Measurements from ENCODE around the gene SSC5D. TPM values are rescaled to one million over a fixed set of nuclear protein-coding genes. Genes with fewer than 3 reads are reported as not detected.

SSC5D gene
- total and polyA plus RNA-seq, 9 of the 15 experiments (the other 6 are each of a cell fraction or from before 2014, with no cell fraction given), result 0.04 to 0.71 (median 0.14) TPM; not detected in 2

- TF ChIP-seq MEF2D (tag; conservative IDR thresholded peaks at IDR 0.05; ENCODE audit: low read depth), result no peak
- no peak for TF ChIP-seq ERF (CRISPR knock-in tag; IDR thresholded peaks at IDR 0.05)
- TF ChIP-seq, protein P1, sequence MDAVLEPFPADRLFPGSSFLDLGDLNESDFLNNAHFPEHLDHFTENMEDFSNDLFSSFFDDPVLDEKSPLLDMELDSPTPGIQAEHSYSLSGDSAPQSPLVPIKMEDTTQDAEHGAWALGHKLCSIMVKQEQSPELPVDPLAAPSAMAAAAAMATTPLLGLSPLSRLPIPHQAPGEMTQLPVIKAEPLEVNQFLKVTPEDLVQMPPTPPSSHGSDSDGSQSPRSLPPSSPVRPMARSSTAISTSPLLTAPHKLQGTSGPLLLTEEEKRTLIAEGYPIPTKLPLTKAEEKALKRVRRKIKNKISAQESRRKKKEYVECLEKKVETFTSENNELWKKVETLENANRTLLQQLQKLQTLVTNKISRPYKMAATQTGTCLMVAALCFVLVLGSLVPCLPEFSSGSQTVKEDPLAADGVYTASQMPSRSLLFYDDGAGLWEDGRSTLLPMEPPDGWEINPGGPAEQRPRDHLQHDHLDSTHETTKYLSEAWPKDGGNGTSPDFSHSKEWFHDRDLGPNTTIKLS (IDR thresholded peaks at IDR 0.05; ENCODE audit: borderline replicate concordance, low read depth), result no peak
- TF ChIP-seq RNF2 (IDR thresholded peaks at IDR 0.05), result no peak
- TF ChIP-seq ARID3B (CRISPR knock-in tag; IDR thresholded peaks at IDR 0.05; ENCODE audit: borderline replicate concordance), result no peak
- no peak for TF ChIP-seq ZNF133 (CRISPR knock-in tag; IDR thresholded peaks at IDR 0.05)
- no peak for TF ChIP-seq ZBTB43 (CRISPR knock-in tag; IDR thresholded peaks at IDR 0.05)
- TF ChIP-seq, protein P2, sequence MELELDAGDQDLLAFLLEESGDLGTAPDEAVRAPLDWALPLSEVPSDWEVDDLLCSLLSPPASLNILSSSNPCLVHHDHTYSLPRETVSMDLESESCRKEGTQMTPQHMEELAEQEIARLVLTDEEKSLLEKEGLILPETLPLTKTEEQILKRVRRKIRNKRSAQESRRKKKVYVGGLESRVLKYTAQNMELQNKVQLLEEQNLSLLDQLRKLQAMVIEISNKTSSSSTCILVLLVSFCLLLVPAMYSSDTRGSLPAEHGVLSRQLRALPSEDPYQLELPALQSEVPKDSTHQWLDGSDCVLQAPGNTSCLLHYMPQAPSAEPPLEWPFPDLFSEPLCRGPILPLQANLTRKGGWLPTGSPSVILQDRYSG (tag; conservative IDR thresholded peaks at IDR 0.05; ENCODE audit: low read depth), result no peak
- no peak for TF ChIP-seq ARID1B (IDR thresholded peaks at IDR 0.05)
Measured at GRCh38 chr19:55559684-55560083, 71.4 kb downstream of the SSC5D start (continued).
